Myocyte (in vitro differentiated cells): Measurements from ENCODE around the gene BCL11A. TPM values are rescaled to one million over a fixed set of nuclear protein-coding genes. Genes with fewer than 3 reads are reported as not detected.

Source experiments
- DNase-seq: peaks from one replicate; pipeline ENCODE4 v3.0.0-alpha.2; 2012; ENCODE audit warnings: low read depth
- total RNA-seq: library from RNA; depleted of rRNA; stranded (reverse); fragments of >200 nt; gene quantifications from 2 replicates; pipeline ENCODE4 v1.2.3, GENCODE V29; 2014

BCL11A gene
- total RNA-seq, 1 donor from 2014 or later, result 0.11 TPM

- DNase-seq, result no peak
Measured at GRCh38 chr2:60546756-60547420, 6.6 kb downstream of the BCL11A start.

GRCh38 chr2:60544954-60545560 lies 8.4 kb downstream of the BCL11A start:
- peak; percentile 5 for DNase-seq

GRCh38 chr2:60544062-60544461 lies 9.4 kb downstream of the BCL11A start:
- DNase-seq, result no peak

- DNase-seq, result no peak
Measured at GRCh38 chr2:60541056-60541651, 12.3 kb downstream of the BCL11A start.

DNA sequence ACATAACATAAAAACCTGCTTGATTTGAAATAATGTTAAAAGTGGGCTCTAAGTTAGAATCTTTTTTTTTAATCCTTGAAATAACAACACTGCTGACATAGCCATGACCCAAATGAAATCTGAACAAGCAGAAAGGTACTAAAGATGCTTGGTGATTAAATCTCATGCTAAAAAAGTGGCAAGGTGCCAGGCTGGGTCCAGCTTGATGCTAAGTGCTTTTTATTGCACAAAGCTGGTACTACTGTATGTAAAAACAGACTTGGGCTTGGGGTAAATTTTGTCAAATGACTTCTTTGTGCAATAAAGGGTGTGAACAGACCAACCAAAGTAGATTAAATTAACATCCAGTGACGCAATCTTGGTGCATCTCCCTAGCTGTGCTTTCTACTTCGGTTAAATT lies 13.4 kb downstream of the BCL11A start:
- no peak for DNase-seq

DNA sequence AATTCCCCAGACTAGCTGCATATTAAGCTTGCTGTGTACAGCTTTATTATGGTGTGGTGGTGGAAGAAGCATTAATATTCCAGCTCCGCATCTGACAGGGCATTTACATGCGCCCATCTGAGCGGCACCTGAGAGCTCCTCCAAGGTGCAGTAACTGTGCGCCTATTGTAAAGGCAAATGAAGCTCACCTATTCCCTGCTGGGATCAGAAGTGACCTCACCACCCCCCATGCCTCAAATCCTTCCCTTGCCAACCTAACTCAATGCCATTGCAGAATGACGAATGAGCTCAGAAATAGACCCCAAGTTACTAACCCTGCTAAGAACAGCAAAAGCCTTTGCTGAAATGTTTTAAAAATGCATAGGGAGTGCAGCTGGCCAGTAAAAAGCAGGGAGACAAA lies 14.3 kb downstream of the BCL11A start:
- no peak for DNase-seq

DNA sequence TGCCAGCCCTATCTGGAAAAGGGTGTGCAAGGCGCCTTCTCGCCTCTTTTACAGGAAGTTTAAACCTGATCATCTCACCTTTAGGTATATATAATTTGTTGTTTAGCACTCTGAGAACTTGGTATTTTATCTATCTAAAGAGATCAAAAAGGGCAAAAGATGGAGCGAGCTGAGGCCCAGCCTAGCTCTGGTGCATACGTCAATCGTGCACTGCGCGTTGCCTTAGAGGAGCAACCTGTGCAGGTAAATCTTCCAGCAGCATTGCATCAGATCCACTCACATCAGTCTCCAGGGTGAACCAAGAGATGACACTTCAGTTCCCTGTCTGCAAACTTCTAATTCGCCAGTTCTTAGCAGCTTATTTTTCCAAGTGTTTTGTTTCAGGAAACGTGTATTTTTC lies 15.4 kb downstream of the BCL11A start:
- DNase-seq, result no peak

- no peak for DNase-seq
Measured at GRCh38 chr2:60536746-60537145, 16.7 kb downstream of the BCL11A start.

- no peak for DNase-seq
Measured at GRCh38 chr2:60535685-60536312, 17.7 kb downstream of the BCL11A start.

- no peak for DNase-seq
Measured at GRCh38 chr2:60534892-60535684, 18.4 kb downstream of the BCL11A start.

- DNase-seq, result no peak
Measured at GRCh38 chr2:60534052-60534685, 19.3 kb downstream of the BCL11A start.

DNA sequence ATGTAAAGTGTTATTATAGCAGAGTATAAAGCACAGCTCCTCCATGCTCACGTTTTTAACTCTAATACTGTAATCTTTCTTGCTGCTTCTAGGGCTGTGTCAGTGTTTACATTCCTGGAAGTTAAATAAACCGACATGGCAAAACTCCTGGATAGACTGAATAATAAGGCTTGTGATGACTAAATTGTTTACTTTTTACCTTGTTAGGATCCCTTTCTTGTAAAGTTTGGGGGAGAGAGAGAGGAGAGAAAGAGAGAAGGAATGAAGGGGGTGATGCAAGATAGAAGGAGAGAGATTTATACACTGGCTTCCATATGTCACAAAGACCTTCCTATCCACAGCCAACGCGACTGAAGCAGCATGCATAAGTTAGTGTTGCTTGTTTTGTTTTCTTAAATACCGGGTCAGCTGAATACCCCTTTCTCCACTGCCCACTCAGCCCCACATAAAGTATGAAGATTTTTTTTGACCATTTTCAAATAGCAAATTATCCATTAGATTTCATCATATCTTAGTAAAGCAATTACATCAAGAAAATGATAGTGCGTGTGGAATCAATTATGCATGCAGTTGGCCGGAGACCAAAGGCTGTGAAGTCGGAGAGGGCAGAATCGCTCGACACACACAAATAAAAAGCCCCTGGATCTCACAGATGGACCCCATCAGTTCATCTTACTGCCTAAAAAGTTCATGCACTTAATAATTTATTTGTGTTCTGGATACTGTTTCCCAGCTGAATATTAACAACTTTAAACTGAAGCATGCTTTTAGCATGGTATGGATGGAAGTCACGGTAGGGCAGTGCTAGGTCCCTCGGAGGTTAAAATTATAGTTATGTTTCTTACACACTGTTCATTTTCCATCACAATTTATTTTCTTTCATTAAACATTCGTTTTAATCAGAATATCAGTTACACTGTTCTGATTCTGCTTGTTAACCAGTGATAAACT lies 20.1 kb downstream of the BCL11A start:
- no peak for DNase-seq

DNA sequence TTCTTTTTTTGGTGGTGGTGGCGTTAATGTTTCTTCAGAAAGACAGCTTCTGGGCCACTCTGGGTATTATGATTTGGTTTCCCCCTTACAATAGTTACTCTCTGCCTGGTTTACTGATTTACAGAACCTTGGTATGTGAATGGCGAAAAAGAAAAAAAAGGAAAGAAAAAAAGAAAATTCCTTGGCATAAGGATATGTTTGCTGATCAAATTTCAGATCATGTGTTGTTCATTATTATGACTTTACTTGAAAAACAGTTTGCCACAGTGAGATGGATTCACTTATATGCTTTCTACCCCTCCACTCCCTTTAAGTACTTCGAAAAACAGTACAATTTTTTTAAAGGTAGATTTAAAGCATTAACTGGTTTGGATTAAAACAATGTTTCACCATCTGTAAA lies 21.0 kb downstream of the BCL11A start:
- no peak for DNase-seq

DNA sequence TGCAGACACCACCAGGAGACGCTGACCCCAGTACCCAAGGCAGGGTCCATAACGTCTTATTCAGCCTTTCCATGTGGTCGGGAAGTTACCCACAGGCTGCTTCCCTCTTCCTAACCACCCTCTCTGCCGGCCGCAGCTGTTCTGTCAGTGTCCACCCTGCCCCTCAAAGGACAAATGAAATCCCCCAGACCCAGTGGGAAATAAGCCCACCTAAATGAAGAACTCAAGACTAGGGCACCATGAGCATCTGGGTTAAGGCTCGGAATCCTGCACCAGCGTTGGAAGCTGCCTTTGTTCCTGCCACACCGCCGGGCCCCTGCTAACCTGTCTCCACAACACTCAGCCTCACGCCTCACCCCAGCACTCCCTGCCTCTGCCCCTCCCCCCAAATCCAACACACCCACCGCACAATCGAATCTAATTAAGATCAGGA lies 21.7 kb downstream of the BCL11A start:
- no peak for DNase-seq

GRCh38 chr2:60530660-60531281 lies 22.7 kb downstream of the BCL11A start:
- no peak for DNase-seq

- no peak for DNase-seq
Measured at GRCh38 chr2:60529785-60530627, 23.4 kb downstream of the BCL11A start.

DNA sequence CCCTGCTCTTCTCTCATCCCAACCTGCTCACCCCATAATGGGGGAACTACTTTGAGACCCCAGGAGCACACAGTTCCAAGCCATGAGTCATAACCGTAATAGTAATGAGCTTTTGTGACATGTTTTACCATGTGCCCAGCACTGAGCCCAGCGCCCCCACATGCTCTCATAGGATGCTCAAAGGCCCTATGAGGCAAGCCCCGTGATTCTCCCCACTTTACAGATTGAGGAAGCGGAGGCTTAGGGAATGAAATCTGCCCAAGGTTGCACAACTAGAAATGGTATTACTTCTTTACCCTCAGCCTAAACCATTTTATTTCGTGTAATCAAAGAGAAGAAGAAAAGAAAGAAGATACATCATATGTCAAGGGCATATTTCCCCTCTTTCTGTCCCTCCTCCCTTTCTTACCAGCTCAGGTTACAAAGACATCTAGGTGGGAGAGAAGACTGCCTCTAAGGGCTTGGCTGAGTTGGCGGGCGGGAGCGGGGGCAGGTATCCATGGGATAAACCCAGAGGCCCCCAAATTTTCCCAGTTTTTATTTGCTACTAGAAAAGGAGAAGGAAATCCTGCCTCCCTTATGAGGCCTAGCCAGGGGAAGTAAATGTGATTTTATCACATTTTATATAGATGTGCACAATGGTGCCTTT lies 24.2 kb downstream of the BCL11A start:
- no peak for DNase-seq
